Endothelial cell of umbilical vein (primary cell): ENCODE results near the gene CATSPERD. TPM values are rescaled to one million over a fixed set of nuclear protein-coding genes. Genes with fewer than 3 reads are reported as not detected.

Source experiments
- BruUV-seq: library from RNA; stranded (reverse); fragments of 400-500 nt; replicated peaks from 2 replicates; lab custom pipeline; 2021; lab: Mats Ljungman, UMichigan
- CTCF ChIA-PET: fragments of 300-600, 350-600 bp; sonication (Branson Sonifier 250); formaldehyde crosslinking; loops from one replicate; lab custom pipeline; 2021; ENCODE audit warnings: antibody characterized with exemption, inconsistent platforms; lab: Charles Lee
- POLR2A ChIA-PET: fragments of 300-600, 350-600 bp; sonication (Branson Sonifier 250); formaldehyde crosslinking; loops from one replicate; lab custom pipeline; 2021; ENCODE audit warnings: antibody characterized with exemption, inconsistent platforms; lab: Charles Lee
- DNase-seq: peaks from one replicate; pipeline ENCODE4 v3.0.0-alpha.2; 2011; ENCODE audit warnings: low read depth, low spot score
- FAIRE-seq: peaks from 2 replicates; lab custom pipeline; 2011; peaks lifted over from hg19 to GRCh38; lab: Jason Lieb, UNC
- H2AFZ ChIP-seq: 2 replicates; pipeline ENCODE4 v1.6.0; 2012; ENCODE audit warnings: low read depth, low read length, control low read depth, inconsistent platforms
- H3K27ac ChIP-seq: 2 replicates; pipeline ENCODE4 v1.5.1; 2011; ENCODE audit warnings: low read depth, mild to moderate bottlenecking, control low read depth, low read length, moderate library complexity; ENCODE audit not compliant: insufficient read depth
- H3K27me3 ChIP-seq, 2 experiments: 2 replicates each; pipeline versions ENCODE4 v1.6.0 to v1.6.1; 2011; ENCODE audit warnings: low read length in 2 of 2, mixed read lengths in 1 of 2; ENCODE audit not compliant: control insufficient read depth in 2 of 2, insufficient read depth in 2 of 2
- H3K36me3 ChIP-seq, 2 experiments: 2 replicates in 1 of 2; 3 replicates in 1 of 2; pipeline ENCODE4 v1.5.1; 2011; ENCODE audit warnings: low read length in 2 of 2, mild to moderate bottlenecking in 1 of 2, moderate library complexity in 1 of 2; ENCODE audit not compliant: control insufficient read depth in 2 of 2, insufficient read depth in 2 of 2; ENCODE audit errors: extremely low read depth in 1 of 2
- H3K4me1 ChIP-seq: 3 replicates; pipeline ENCODE4 v1.5.1; 2011; ENCODE audit warnings: mild to moderate bottlenecking, low read length; ENCODE audit not compliant: control insufficient read depth, insufficient read depth; ENCODE audit errors: extremely low read depth
- H3K4me2 ChIP-seq: 2 replicates; pipeline ENCODE4 v1.6.1; 2011; ENCODE audit warnings: low read length, control low read depth, mixed read lengths; ENCODE audit not compliant: insufficient read depth
- H3K4me3 ChIP-seq, 3 experiments: fragments of 200-600 bp in 1 of 3; sonication (generic), shearing (Covaris generic) in 1 of 3; replicated peaks in 1 of 3; 2 replicates each; pipeline ENCODE4 v1.5.1; 2011 to 2016; ENCODE audit warnings: control low read depth in 3 of 3, low read length in 3 of 3, mild to moderate bottlenecking in 2 of 3, inconsistent platforms in 1 of 3, low read depth in 1 of 3, moderate library complexity in 1 of 3; ENCODE audit not compliant: insufficient read depth in 1 of 3
- H3K79me2 ChIP-seq: 2 replicates; pipeline ENCODE4 v1.6.0; 2012; ENCODE audit warnings: low read length, inconsistent platforms; ENCODE audit not compliant: control insufficient read depth, insufficient read depth
- H3K9ac ChIP-seq: replicated peaks from 2 replicates; pipeline ENCODE3; 2011; ENCODE audit warnings: low read length, control low read depth; ENCODE audit not compliant: insufficient read depth; ENCODE audit errors: extremely low read depth
- H3K9me1 ChIP-seq: replicated peaks from 3 replicates; pipeline ENCODE4 v1.6.0; 2011; ENCODE audit warnings: mild to moderate bottlenecking, low read length; ENCODE audit not compliant: control insufficient read depth, insufficient read depth; ENCODE audit errors: extremely low read depth
- H3K9me3 ChIP-seq: replicated peaks from 2 replicates; pipeline ENCODE4 v1.5.1; 2012; ENCODE audit warnings: low read length, inconsistent platforms; ENCODE audit not compliant: control insufficient read depth, insufficient read depth
- H4K20me1 ChIP-seq: replicated peaks from 2 replicates; pipeline ENCODE3; 2011; ENCODE audit warnings: mild to moderate bottlenecking, low read length; ENCODE audit not compliant: control insufficient read depth, insufficient read depth; ENCODE audit errors: extremely low read depth
- FOS ChIP-seq: IDR thresholded peaks from 2 replicates; pipeline ENCODE4 v1.6.1; 2011; ENCODE audit warnings: mild to moderate bottlenecking, low read length, moderate library complexity, borderline replicate concordance; ENCODE audit not compliant: insufficient read depth
- GATA2 ChIP-seq: IDR thresholded peaks from 2 replicates; pipeline ENCODE4 v1.7.0; 2011; ENCODE audit warnings: low read depth, mild to moderate bottlenecking, moderate library complexity, mixed read lengths, low read length; ENCODE audit not compliant: insufficient read length, insufficient read depth
- MAX ChIP-seq: IDR thresholded peaks from 2 replicates; pipeline ENCODE4 v1.6.1; 2011; ENCODE audit not compliant: insufficient read depth, insufficient read length
- MYC ChIP-seq: IDR thresholded peaks from one replicate; pipeline ENCODE4 v1.6.1; 2011; ENCODE audit warnings: mild to moderate bottlenecking, low read depth, low read length
- POLR2A ChIP-seq: IDR thresholded peaks from 2 replicates; pipeline ENCODE4 v1.6.1; 2012; ENCODE audit warnings: low read depth, mild to moderate bottlenecking, control low read depth, low read length
- POLR2AphosphoS5 ChIP-seq: IDR thresholded peaks from 2 replicates; pipeline ENCODE4 v1.6.1; 2012; ENCODE audit warnings: low read depth, mild to moderate bottlenecking, control low read depth, low read length, moderate library complexity; ENCODE audit not compliant: insufficient read depth
- dilution Hi-C: fragments of 300-500 bp; cut with MboI; formaldehyde crosslinking; loops from one replicate; pipeline ENCODE4 v1.15.0; 2019; ENCODE audit warnings: low sequenced_read_pairs; ENCODE audit not compliant: extremely low pct_ligation_motif_present
- intact Hi-C: fragments of 100-400 bp; cut with micrococcal nuclease; formaldehyde crosslinking; loops from one replicate; pipeline ENCODE4 v1.10.0; 2022
- polyA plus RNA-seq, 4 experiments: library from polyadenylated mRNA; depleted of rRNA in 3 of 4; stranded (reverse) in 3 of 4; unstranded in 1 of 4; fragments of >200 nt; gene quantifications; 2 replicates each; pipeline versions ENCODE4 v1.2.1 to v1.2.3, GENCODE V29; 2011 to 2012; ENCODE audit warnings: missing spikeins in 1 of 4
- total RNA-seq: library from RNA; stranded (reverse); gene quantifications from 2 replicates; pipeline ENCODE4 v1.2.3, GENCODE V29; 2021
- TF ChIP-seq, protein P1 (sequence below), 2 donors: IDR thresholded peaks; 1 replicate in 1 of 2; 2 replicates in 1 of 2; pipeline ENCODE4 v1.5.1; 2011; ENCODE audit warnings: low read length in 2 of 2, mild to moderate bottlenecking in 2 of 2, moderate library complexity in 2 of 2, control low read depth in 1 of 2, inconsistent platforms in 1 of 2, low read depth in 1 of 2; ENCODE audit not compliant: insufficient read depth in 1 of 2; ENCODE audit errors: extremely low read depth in 1 of 2

CATSPERD gene
- total and polyA plus RNA-seq, 2 donors (not counting 3 experiments of a cell fraction or from before 2014, with no cell fraction given) = not detected

DNA sequence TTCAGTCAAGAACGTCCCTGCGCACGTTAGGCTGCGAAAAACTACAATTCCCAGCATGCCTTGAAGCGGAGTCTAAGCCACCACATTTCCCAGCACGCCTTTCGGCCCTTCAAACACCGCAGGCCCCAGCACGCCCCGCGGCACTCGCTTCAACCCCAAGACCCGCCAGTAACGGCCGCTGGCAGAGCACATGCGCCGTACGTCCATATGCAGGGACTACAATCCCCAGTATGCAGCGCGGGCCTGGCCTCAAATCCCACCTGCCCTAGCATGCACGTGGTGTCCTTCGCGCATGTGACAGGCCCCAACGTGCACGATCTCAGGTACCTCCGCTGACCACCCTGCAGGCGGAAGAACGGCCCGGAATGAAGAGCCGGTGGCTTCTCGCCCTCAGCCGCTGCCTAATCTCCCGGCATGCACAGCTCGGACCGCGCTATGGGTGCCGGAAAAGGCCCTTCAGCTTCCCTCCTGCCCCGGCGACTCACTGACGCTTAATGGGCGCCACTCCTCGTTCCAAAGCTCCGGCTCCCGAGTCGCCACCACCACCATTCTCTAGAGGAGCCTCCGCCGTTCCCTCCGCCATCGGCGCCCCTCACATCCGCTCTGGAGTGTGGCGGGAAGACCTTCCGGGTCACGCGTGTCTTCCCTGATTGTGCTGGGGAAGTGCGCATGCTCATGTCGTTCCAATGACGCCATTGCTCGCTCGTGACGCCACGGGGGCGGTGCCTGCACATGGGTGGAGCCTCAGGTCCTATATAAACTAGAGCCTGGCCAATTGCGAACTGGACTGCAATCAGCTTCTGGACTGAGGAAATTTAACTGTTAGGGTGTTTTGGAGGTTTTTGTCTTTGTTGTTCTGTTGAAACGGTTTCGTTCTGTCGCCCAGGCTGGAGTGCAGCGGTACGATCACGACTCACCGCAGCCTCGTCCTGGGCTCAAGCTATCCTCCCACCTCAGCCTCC is 70.4 kb downstream of the CATSPERD start, which contains the start of gene DUS3L:
Gene DUS3L, minus strand, starts transcription at position 605 of the 962 bp plus-strand sequence. Its CDS starts 22 bp downstream, at position 583.
- intact Hi-C loops = loop anchor here (1.0 kb wide), 2 partner anchors 71 to 113 kb away; partner anchors contain the start of genes CATSPERD, LONP1 and VMAC
- peak within 1 kb of the TSS; percentile 81 for H3K9ac ChIP-seq
- CTCF ChIA-PET = interaction anchor here (0.9 to 3.6 kb wide), 3 partner anchors 9 to 37 kb away, joined by 3 to 21 read pairs (median 3); no protein-coding TSS in a partner anchor
- POLR2A ChIA-PET = interaction anchor here (0.8 kb wide), 1 partner anchor 71 kb away, joined by 3 read pairs; the partner anchor contains the start of genes CATSPERD and LONP1
- peaks cover 5% of the 10 kb centered on the region for H3K4me1 ChIP-seq
- peak; percentile 99 for FAIRE-seq
- TSS peak; percentile 91 for BruUV-seq
- peak within 1 kb of the TSS; percentile 17 to 75 (median 55) for H3K4me3 ChIP-seq
- no peaks in the 10 kb centered on the region for H4K20me1 ChIP-seq
- dilution Hi-C loops = no loop called here
- H3K79me2 ChIP-seq = peaks cover 8% of the 10 kb centered on the region
- H3K36me3 ChIP-seq = peaks cover 8 to 26% of the 10 kb centered on the region in 2 experiments
- H3K4me2 ChIP-seq = peak within 1 kb of the TSS; percentile 77
- DNase-seq = peak; percentile 99
- H3K27ac ChIP-seq = peak within 1 kb of the TSS; percentile 82
- TF ChIP-seq GATA2 (no peak), MYC (peak; percentile 100), MAX (peak; percentile 99), POLR2A (peak; percentile 68), POLR2AphosphoS5 (peak; percentile 60), FOS (no peak)
- TF ChIP-seq, protein P1, sequence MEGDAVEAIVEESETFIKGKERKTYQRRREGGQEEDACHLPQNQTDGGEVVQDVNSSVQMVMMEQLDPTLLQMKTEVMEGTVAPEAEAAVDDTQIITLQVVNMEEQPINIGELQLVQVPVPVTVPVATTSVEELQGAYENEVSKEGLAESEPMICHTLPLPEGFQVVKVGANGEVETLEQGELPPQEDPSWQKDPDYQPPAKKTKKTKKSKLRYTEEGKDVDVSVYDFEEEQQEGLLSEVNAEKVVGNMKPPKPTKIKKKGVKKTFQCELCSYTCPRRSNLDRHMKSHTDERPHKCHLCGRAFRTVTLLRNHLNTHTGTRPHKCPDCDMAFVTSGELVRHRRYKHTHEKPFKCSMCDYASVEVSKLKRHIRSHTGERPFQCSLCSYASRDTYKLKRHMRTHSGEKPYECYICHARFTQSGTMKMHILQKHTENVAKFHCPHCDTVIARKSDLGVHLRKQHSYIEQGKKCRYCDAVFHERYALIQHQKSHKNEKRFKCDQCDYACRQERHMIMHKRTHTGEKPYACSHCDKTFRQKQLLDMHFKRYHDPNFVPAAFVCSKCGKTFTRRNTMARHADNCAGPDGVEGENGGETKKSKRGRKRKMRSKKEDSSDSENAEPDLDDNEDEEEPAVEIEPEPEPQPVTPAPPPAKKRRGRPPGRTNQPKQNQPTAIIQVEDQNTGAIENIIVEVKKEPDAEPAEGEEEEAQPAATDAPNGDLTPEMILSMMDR (IDR thresholded peaks at IDR 0.05; ENCODE audit: extremely low read depth in 1 of 2, insufficient read depth in 1 of 2, low read depth in 1 of 2, low read length in 2 of 2) = no peak
- H3K9me1 ChIP-seq = no peaks in the 10 kb centered on the region
- peak within 1 kb of the TSS; percentile 46 for H2AFZ ChIP-seq
- H3K9me3 ChIP-seq = no peaks in the 10 kb centered on the region
- no peaks in the 10 kb centered on the region for H3K27me3 ChIP-seq
